CD4-positive, alpha-beta T cell treated with Interleukin-21 for 1 hour (primary cell): ENCODE results near the gene ZDHHC21.
"Not testable (repeated sequence)": the region's sequence is repeated elsewhere in the genome, so short reads cannot be mapped to it uniquely, and the experiment has no call there.

Experiments used
- DNase-seq: peaks from one replicate; pipeline ENCODE4 v3.0.0-alpha.2; 2020

The ZDHHC21 gene

GRCh38 chr9:14693251-14693861 is at the start of gene ZDHHC21:
Gene ZDHHC21 (minus strand): TSS chr9:14693432. CDS start chr9:14674340, 19,092 bp downstream.
- peak; percentile 55 for DNase-seq

- no peak for DNase-seq
Measured at GRCh38 chr9:14741369-14741768, 48.1 kb upstream of the ZDHHC21 start.

- DNase-seq = no peak
Measured at GRCh38 chr9:14733133-14733532, 39.9 kb upstream of the ZDHHC21 start.

- no peak for DNase-seq
Measured at GRCh38 chr9:14731294-14731981, 38.2 kb upstream of the ZDHHC21 start.

- no peak for DNase-seq
Measured at GRCh38 chr9:14730461-14730898, 37.2 kb upstream of the ZDHHC21 start.

- no peak for DNase-seq
Measured at GRCh38 chr9:14723301-14723700, 30.1 kb upstream of the ZDHHC21 start.

- no peak for DNase-seq
Measured at GRCh38 chr9:14722391-14723035, 29.3 kb upstream of the ZDHHC21 start, which contains the start of gene CER1. Gene CER1 (minus strand): TSS chr9:14722733. CDS start chr9:14722672, 61 bp downstream.

- DNase-seq = no peak
Measured at GRCh38 chr9:14719231-14719923, 26.1 kb upstream of the ZDHHC21 start.

GRCh38 chr9:14715102-14715501 is 21.9 kb upstream of the ZDHHC21 start:
- no peak for DNase-seq

GRCh38 chr9:14713187-14713767 is 20.0 kb upstream of the ZDHHC21 start:
- DNase-seq = no peak

GRCh38 chr9:14710804-14711203 is 17.6 kb upstream of the ZDHHC21 start:
- no peak for DNase-seq

- no peak for DNase-seq
Measured at GRCh38 chr9:14706530-14707140, 13.4 kb upstream of the ZDHHC21 start.

GRCh38 chr9:14705079-14705478 is 11.8 kb upstream of the ZDHHC21 start:
- no peak for DNase-seq

- DNase-seq = no peak
Measured at GRCh38 chr9:14704281-14704680, 11.0 kb upstream of the ZDHHC21 start.

GRCh38 chr9:14702200-14702720 is 9.0 kb upstream of the ZDHHC21 start:
- no peak for DNase-seq

- no peak for DNase-seq
Measured at GRCh38 chr9:14692470-14693250, 572 bp downstream of the ZDHHC21 start.

GRCh38 chr9:14690948-14691730 is 2.1 kb downstream of the ZDHHC21 start:
- DNase-seq = no peak

GRCh38 chr9:14687042-14687719 is 6.1 kb downstream of the ZDHHC21 start:
- DNase-seq = no peak

GRCh38 chr9:14686168-14686567 is 7.1 kb downstream of the ZDHHC21 start:
- DNase-seq = no peak

GRCh38 chr9:14682616-14683015 is 10.6 kb downstream of the ZDHHC21 start:
- DNase-seq = not testable (repeated sequence)
